GM19099 (cell line): Measurements from ENCODE around the gene WDR73.

Source experiments
- POLR2A ChIP-seq: IDR thresholded peaks from 3 replicates; pipeline ENCODE4 v1.6.1; 2011; ENCODE audit warnings: low read depth; ENCODE audit not compliant: insufficient read length; ENCODE audit errors: extremely low read depth

WDR73 gene

DNA sequence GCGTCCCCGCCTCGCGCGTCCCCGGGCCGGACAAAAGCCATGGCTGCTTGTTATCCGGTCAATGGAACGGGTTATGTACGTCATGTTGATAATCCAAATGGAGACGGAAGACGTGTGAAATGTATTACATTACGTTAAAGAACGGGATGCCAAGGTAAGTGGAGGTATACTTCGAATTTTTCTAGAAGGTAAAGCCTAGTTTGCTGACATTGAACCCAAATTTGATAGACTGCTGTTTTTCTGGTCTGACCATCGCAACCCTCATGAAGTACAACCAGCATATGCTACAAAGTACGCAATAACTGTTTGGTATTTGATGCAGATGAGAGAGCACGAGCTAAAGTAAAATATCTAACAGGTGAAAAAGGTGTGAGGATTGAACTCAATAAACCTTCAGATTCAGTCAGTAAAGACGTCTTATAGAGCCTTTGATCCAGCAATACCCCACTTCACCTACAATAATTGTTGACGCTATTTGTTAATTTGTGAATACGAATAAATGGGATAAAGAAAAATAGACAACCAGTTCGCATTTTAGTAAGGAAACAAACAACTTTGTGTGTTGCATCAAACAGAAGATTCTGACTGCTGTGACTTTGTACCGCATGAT, 19.8 kb downstream of the WDR73 start:
- TF ChIP-seq POLR2A, result no peak

DNA sequence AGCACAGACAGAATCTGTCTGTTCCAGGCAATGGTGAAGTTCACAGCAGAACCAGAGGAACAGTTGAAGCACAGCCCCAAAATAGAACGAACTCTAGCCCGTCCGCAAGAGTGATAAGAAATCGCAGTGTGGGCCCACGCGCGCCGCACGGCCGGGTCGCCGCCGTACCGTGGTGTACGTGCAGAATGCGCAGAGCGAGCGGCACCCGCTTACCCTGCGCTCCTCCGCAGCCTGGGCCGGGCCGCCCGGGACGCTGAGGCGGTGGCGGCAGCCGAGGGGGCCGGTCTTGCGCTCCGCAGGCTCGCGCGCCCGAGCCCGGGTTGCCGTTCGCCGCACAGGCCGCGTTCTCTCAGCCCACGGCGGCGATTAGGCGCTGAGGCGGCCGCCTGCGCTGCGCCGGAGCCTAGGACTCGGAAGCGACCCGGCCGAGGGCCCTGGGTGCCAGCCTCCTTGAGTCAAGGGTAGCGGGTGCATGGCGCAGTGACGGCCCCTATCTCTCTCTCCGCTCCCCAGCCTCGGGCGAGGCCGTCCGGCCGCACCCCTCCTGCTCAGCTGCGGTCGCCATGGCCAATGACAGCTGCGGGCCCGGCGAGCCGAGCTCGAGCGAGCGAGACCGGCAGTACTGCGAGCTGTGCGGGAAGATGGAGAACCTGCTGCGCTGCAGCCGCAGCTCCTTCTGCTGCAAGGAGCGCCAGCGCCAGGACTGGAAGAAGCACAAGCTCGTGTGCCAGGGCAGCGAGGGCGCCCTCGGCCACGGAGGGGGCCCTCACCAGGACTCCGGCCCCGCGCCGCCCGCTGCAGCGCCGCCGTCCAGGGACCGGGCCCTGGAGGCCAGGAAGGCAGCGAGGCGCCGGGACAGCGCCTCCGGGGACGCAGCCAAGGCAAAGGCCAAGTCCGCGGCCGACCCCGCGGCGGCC, 20.5 kb downstream of the WDR73 start:
- peak; percentile 30 for TF ChIP-seq POLR2A

- no peak for TF ChIP-seq POLR2A
Observed at GRCh38 chr15:84631706-84632272, 22.3 kb downstream of the WDR73 start.

DNA sequence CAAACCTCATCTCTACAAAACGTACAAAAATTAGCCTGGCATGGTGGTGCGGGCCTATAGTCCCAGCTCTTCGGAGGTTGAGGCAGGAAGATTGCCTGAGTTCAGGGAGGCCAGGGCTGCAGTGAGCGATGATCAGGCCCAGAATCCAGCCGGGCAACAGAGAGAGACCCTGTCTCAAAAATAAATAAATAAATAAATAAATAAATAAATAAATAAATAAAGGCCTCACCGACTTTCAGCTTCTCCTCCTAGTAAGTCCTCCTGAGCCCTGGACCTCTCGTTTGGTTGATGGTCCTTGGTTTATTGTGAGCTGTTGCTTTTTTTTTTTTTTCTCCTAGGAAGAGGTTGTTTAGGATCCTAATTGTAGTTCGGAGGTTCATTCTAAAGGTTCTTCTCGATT, 25.1 kb downstream of the WDR73 start:
- no peak for TF ChIP-seq POLR2A

DNA sequence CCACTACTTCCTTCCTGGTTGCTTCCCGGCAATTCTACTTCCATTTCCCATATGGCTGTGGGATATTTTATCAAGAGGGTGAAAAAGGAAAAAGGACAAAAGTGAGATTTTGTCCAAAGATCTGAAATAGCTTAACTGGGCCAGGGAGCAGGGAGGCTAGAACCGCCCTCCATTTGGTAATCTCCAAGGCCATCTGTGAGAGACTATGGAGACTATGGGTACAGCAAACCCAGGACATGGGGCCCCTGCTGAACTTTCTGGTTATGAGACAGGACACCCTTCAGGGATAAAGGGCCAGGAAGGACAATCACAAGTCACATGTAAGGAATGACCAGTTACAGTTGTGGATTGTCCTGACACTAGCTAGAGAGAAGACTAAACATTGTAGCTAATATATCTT, 29.0 kb downstream of the WDR73 start:
- TF ChIP-seq POLR2A, result no peak

DNA sequence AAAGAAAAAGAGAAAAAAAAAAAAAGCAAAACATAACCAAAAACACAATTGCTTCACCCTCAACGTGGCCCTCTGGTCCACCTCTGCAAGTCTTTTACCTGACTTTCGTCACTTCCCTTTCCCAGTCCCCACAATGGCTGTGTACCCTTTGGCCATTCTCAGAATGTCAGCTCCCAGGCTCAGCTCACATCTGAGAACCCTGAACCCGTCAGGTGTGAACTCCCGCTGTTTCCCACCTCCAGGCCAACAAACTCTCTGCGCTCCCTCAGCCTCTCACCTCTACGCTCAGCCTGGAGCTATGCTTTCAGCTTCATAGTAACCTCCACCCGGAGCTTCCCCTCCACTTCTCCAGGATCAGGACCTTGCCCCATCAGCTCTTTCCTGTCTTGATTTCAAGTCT, 29.7 kb downstream of the WDR73 start:
- no peak for TF ChIP-seq POLR2A

DNA sequence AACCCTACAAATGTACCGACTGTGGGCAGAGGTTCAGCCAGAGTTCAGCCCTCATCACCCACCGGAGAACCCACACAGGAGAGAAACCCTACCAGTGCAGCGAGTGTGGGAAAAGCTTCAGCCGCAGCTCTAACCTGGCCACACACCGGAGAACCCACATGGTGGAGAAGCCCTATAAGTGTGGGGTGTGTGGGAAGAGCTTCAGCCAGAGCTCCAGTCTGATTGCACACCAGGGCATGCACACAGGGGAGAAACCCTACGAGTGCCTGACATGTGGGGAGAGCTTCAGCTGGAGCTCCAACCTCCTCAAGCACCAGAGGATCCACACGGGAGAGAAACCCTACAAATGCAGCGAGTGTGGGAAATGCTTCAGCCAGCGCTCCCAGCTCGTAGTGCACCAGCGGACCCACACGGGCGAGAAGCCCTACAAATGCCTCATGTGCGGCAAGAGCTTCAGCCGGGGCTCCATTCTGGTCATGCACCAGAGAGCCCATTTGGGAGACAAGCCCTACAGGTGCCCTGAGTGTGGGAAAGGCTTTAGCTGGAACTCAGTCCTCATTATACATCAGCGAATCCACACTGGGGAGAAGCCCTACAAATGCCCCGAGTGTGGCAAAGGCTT, 32.6 kb downstream of the WDR73 start:
- TF ChIP-seq POLR2A, result no peak

GRCh38 chr15:84620626-84621025, 33.5 kb downstream of the WDR73 start:
- TF ChIP-seq POLR2A, result no peak

DNA sequence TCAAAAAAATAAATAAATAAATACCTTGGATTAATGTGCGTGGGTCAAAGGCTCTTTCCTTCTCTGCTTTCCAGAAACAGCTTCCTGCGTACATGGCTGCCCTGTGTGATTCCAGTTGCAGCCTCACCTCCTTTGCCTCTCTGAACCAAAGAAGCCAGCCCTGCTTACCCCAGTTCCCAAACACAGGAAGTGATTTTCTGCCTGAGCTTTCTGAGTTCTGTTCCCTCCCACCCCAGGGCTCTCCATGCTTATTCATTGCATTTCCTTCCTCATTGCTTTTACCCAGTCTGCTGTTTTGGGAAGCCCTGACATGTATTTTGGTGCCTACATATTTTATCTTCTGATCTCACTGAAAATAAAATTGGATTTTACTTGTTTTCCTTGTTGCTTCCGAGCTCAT, 37.8 kb downstream of the WDR73 start:
- TF ChIP-seq POLR2A, result no peak

DNA sequence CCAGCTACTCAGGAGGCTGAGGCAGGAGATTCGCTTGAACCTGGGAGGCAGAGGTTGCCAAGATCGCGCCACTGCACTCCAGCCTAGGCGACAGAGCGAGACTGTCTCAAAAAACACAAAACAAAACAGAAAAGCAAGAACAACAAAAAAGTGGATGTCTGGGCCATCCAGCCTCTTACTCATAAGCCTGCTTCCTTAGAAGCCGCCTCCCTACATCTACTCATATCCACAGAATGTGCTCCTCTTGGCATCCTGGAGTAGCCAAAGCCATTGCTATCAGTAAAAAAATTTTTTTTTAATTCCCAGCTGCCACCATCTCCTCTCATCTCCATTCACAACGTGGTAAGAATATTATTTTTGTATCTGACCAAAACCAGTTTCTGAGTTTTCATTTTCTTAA, 42.5 kb downstream of the WDR73 start:
- TF ChIP-seq POLR2A, result no peak

GRCh38 chr15:84609818-84610525, 44.1 kb downstream of the WDR73 start:
- no peak for TF ChIP-seq POLR2A

GRCh38 chr15:84608707-84609284, 45.3 kb downstream of the WDR73 start:
- TF ChIP-seq POLR2A, result no peak

DNA sequence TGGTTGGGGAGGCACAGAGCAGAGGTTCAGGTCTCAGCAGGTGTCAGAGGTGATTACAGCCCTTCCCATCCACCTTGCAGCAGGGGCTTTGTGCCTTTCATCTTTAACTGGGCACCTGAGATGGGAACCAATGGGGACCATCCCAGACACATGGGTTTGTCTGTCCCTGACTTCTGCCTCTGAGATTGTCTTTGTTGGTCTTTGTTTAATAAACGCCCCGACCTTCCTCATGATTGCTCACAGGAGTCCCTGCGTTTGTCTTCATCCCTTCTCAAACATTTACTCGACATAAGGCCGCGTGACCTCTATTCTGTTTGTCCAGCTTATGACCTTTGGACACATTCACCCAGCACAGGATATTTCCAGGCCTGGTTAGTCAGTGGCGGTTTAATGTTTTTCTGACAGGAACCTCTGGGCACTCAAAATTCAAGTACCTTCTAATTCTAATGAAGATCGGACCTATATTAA, 47.4 kb downstream of the WDR73 start:
- no peak for TF ChIP-seq POLR2A

- TF ChIP-seq POLR2A, result no peak
Observed at GRCh38 chr15:84605554-84605882, 48.6 kb downstream of the WDR73 start.
